NCI-H1092 (cell line): ENCODE results near the gene DIO2.

Source experiments
- DNase-seq: peaks from one replicate; lab custom pipeline; 2025; lab: John Stamatoyannopoulos, UW

DIO2 gene

DNA sequence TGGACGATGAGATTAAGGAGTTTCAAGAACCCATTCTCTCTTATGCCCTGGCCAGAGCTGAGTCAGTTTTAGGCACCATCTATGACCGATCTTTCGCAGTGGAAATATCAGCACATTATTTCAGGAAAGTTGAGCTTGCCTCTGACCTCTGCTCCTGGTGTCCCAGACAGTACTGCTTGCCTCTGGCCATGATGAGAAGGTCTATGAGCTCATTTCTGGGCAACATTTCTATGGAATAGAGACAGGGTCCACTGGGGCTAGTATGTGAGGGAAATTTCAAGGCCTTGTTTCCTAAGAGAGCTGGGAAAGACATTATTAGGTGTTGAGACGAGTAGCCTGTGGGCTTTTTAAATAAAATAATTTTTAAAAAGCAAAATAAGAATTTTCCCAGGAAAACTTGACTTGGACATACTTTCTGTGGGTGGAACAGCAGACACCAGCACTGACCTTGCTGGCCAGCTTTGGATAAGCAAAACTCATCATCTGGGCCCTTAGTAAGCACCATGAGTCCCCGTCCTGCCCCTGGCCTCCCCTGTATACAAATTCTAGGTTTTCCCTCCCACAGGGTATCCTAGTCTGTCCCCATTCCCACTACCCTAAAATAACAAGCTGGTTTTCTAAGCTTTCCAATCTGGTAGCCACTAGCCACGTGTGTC, 43.4 kb downstream of the DIO2 start:
- DNase-seq, result no peak

DNA sequence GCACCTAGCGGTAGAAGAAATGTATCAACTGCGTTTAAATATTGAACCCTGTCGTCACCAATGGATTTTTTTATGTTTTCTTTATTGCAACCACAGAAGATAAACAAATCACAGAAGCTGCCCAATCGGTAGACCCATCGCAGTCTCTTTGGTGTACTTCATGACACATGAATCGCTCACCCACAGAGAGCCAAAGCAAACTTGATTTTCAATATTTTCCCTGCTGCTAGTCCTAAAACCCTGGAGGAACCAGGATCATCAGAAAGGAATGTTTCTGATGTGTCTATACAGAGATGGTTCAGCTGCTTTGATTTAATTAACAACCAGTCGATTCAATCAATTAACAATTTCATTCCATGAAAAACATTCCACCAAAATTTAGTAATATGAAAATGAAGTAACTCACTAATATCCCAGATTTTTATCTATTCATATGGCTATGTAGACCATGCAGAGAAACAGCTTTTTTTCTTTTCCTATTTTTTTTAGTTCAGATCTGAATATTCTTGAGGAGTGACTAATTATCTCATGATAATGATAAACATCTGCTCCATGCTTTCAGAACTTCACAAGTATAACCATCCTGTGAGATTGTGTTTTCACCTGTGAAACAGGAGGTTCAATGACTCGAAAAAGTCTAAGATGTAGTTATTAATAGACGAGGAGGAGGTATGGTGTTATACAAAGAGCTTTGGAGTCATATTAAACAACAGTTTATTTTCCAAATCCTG, 46.1 kb downstream of the DIO2 start:
- no peak for DNase-seq

DNA sequence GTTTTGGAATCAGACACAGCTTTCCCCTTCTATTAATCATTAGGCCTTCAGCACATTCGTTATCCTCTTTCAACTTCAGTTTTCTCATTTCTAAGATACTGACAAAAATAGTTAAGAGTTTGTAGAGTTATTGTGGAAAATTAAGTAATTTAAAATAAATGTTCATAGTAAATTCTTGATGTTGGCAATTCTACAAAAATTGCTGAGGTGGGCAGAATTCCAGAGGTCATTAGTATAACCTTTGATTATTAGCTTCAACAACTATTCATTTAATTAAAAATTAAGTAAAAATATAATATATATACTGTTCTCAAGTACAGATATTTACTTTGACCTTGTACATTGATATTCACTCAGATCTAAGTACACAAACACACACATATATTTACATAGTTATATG, 58.5 kb downstream of the DIO2 start:
- no peak for DNase-seq

- DNase-seq, result no peak
Measured at GRCh38 chr14:80152166-80152565, 59.1 kb downstream of the DIO2 start.

- no peak for DNase-seq
Measured at GRCh38 chr14:80150301-80150700, 61.0 kb downstream of the DIO2 start.
